Activated CD8-positive, alpha-beta T cell treated with anti-CD3 and anti-CD28 coated beads for 36 hours (primary cell): ENCODE data around the gene PRKD1. TPM values are rescaled to one million over a fixed set of nuclear protein-coding genes. Genes with fewer than 3 reads are reported as not detected.

Source experiments
- ATAC-seq: fragments of 200-7000 bp; cut with Tn5 transposase; one replicate; pipeline ENCODE4 v1.10.0; 2021; ENCODE audit warnings: mild to moderate bottlenecking, moderate library complexity
- CTCF ChIA-PET: fragments of 350-600 bp; sonication (Branson Sonifier 250); formaldehyde crosslinking; loops from one replicate; lab custom pipeline; 2021; ENCODE audit warnings: antibody characterized with exemption; lab: Charles Lee
- POLR2A ChIA-PET: fragments of 350-600 bp; sonication (Branson Sonifier 250); formaldehyde crosslinking; loops from one replicate; lab custom pipeline; 2021; ENCODE audit warnings: antibody characterized with exemption; lab: Charles Lee
- DNase-seq: peaks from one replicate; pipeline ENCODE4 v3.0.0-alpha.2; 2020
- H3K27ac Mint-ChIP-seq: one replicate; pipeline ENCODE4 v1.8.0; 2021; ENCODE audit warnings: mild to moderate bottlenecking, mixed read lengths
- H3K27me3 Mint-ChIP-seq: one replicate; pipeline ENCODE4 v1.8.0; 2021; ENCODE audit warnings: mixed read lengths
- H3K36me3 Mint-ChIP-seq: one replicate; pipeline ENCODE4 v1.8.0; 2021; ENCODE audit warnings: low read depth, mixed read lengths
- H3K4me1 Mint-ChIP-seq: one replicate; pipeline ENCODE4 v1.8.0; 2021; ENCODE audit warnings: low read depth, mixed read lengths
- H3K4me3 Mint-ChIP-seq: one replicate; pipeline ENCODE4 v1.8.0; 2021; ENCODE audit warnings: mild to moderate bottlenecking, moderate library complexity, mixed read lengths
- H3K9me3 Mint-ChIP-seq: one replicate; pipeline ENCODE4 v1.8.0; 2021; ENCODE audit warnings: mixed read lengths
- intact Hi-C: fragments of 100-400 bp; cut with micrococcal nuclease; formaldehyde crosslinking; loops from one replicate; pipeline ENCODE4 v1.10.0; 2022
- total RNA-seq, 2 experiments: library from RNA; stranded (reverse); gene quantifications; one replicate each; pipeline ENCODE4 v1.2.3, GENCODE V29; 2021
- TF ChIP-seq, protein P1 (sequence below): fragments of 200-600 bp; IDR thresholded peaks from one replicate; pipeline ENCODE4 v1.8.0; 2022; ENCODE audit warnings: antibody characterized with exemption, mild to moderate bottlenecking

Gene PRKD1
- total RNA-seq, 2 experiments from 2014 or later: not detected

DNA sequence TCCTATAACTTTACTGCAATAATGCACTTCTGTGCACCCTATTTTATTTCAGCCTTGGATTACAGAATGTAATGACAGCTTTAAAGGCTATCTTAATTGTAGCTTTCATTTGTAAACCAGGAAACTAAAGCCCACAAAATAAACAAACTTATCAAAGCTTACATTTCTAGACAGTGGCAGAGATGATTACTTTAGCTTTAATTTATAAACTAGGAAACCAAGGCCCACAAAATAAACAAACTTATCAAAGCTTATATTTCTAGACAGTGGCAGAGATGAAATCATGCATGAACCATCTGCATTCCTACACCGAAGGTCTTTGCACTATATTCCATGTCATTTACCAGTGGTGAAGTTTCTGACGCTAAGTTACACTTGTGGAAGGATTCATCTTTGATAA lies 74.4 kb downstream of the PRKD1 start:
- ChIA-PET POLR2A (no interaction called here), CTCF (no interaction called here)
- ATAC-seq: no peak
- no peaks in the 10 kb centered on the region for H3K36me3 Mint-ChIP-seq
- no peak overlapping the region for H3K27ac Mint-ChIP-seq
- intact Hi-C loops: no loop called here
- no peak overlapping the region for H3K4me3 Mint-ChIP-seq
- DNase-seq: no peak
- no peaks in the 10 kb centered on the region for H3K4me1 Mint-ChIP-seq
- H3K9me3 Mint-ChIP-seq: peaks cover 22% of the 10 kb centered on the region
- TF ChIP-seq, protein P1, sequence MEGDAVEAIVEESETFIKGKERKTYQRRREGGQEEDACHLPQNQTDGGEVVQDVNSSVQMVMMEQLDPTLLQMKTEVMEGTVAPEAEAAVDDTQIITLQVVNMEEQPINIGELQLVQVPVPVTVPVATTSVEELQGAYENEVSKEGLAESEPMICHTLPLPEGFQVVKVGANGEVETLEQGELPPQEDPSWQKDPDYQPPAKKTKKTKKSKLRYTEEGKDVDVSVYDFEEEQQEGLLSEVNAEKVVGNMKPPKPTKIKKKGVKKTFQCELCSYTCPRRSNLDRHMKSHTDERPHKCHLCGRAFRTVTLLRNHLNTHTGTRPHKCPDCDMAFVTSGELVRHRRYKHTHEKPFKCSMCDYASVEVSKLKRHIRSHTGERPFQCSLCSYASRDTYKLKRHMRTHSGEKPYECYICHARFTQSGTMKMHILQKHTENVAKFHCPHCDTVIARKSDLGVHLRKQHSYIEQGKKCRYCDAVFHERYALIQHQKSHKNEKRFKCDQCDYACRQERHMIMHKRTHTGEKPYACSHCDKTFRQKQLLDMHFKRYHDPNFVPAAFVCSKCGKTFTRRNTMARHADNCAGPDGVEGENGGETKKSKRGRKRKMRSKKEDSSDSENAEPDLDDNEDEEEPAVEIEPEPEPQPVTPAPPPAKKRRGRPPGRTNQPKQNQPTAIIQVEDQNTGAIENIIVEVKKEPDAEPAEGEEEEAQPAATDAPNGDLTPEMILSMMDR: no peak
- no peaks in the 10 kb centered on the region for H3K27me3 Mint-ChIP-seq

DNA sequence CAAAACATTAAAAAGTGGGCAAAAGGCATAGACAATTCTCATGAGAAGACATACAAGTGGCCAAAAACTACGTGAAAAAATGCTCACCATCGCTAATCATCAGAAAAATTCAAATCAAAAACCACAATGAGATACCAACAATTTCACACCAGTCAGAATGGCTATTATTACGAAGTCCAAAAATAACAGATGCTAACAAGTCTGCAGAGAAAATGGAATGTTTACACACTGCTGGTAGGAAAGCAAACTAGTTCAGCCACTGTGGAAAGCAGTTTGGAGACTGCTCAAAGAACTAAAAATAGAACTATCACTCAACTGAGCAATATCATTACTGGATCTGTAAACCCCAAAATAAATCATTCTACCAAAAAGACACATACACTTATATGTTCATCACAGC lies 76.2 kb downstream of the PRKD1 start:
- H3K9me3 Mint-ChIP-seq: peaks cover 19% of the 10 kb centered on the region
- ATAC-seq (no peak), DNase-seq (no peak)
- H3K4me1 Mint-ChIP-seq: no peaks in the 10 kb centered on the region
- ChIA-PET CTCF (no interaction called here), POLR2A (no interaction called here)
- no peaks in the 10 kb centered on the region for H3K27me3 Mint-ChIP-seq
- H3K4me3 Mint-ChIP-seq: no peak overlapping the region
- H3K27ac Mint-ChIP-seq: no peak overlapping the region
- TF ChIP-seq, protein P1: no peak
- no peaks in the 10 kb centered on the region for H3K36me3 Mint-ChIP-seq
- intact Hi-C loops: no loop called here

DNA sequence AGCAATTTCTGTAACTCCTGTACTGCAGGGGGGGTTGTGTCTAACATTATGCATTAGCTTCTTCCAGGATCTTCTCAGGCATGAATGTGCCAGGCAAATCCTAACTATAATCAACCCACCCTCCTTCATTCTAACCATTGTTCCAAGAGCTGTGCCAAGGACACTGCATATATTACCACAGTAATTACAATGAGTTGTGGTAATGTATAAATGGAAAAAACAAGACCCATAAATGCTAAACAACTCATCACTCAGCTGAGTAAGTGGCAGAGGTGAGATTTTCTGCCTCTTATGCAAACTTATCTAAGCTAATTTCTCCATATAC lies 80.6 kb downstream of the PRKD1 start:
- Mint-ChIP-seq H3K27ac (no peak overlapping the region), H3K4me3 (no peak overlapping the region), H3K9me3 (peaks cover 4% of the 10 kb centered on the region), H3K4me1 (no peaks in the 10 kb centered on the region), H3K36me3 (no peaks in the 10 kb centered on the region), H3K27me3 (no peaks in the 10 kb centered on the region)
- DNase-seq (no peak), ATAC-seq (no peak)
- POLR2A ChIA-PET: no interaction called here
- CTCF ChIA-PET: no interaction called here
- TF ChIP-seq, protein P1: no peak
- intact Hi-C loops: no loop called here

DNA sequence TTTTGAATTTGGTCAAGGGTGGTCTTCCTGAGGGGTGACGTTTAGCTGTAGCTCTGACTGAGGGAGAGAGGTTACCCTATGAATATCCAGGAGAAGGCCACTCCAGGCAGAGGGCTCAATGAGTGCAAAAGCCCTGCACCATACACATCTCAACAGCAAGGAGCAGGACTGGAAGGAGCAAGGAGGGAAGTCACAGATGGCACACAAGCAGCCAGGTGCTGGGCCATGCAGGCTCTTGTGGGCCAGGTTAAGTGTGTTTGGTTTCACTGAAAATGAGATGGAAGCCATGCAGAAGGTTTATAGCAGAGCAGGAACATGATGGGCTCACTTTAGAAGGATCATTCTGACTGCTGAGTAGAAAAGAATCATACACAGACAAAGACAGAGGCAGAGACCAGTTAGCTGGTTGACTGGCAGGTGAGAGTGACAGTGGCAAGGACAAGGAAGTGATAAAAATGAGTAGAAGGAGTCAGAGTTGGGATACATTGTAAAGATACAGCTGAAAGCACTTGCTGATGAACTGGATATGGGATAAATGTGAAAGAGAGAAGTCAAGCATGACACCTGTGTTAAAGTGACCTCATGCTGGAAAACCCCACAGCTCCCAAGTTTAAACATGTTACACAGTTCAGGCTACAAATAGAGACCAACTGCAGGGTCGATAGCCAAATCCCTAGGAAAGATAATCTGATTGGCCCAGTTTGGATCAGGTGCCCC lies 81.2 kb downstream of the PRKD1 start:
- H3K4me1 Mint-ChIP-seq: no peaks in the 10 kb centered on the region
- ChIA-PET CTCF (no interaction called here), POLR2A (no interaction called here)
- no peak for ATAC-seq
- no peaks in the 10 kb centered on the region for H3K27me3 Mint-ChIP-seq
- no peak overlapping the region for H3K27ac Mint-ChIP-seq
- no peak overlapping the region for H3K4me3 Mint-ChIP-seq
- intact Hi-C loops: no loop called here
- no peaks in the 10 kb centered on the region for H3K36me3 Mint-ChIP-seq
- peaks cover under 1% of the 10 kb centered on the region for H3K9me3 Mint-ChIP-seq
- no peak for DNase-seq
- TF ChIP-seq, protein P1: no peak

DNA sequence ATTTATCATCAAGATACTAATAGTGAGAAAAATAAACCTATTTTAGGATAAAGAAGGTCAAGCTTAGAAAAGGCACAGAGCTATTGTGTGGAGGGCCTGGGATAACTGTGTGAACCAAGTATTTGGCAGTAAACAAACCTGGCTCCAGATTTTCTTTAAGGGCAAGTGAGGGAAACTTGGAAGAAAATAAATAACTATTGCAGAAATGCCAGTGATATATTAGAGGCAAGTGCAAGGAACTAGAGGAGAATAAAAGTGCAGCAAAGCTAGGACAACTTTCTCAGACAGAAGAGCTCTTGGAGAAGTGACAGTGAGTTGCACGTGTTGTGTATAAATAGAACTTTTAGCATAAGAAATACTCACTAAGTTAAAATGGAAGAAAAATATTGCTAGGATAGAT lies 83.7 kb downstream of the PRKD1 start:
- Mint-ChIP-seq H3K36me3 (peaks cover 2% of the 10 kb centered on the region), H3K9me3 (peaks cover 15% of the 10 kb centered on the region), H3K27me3 (no peaks in the 10 kb centered on the region), H3K4me3 (no peak overlapping the region), H3K27ac (no peak overlapping the region), H3K4me1 (no peaks in the 10 kb centered on the region)
- ChIA-PET POLR2A (no interaction called here), CTCF (no interaction called here)
- ATAC-seq (no peak), DNase-seq (no peak)
- TF ChIP-seq, protein P1: no peak
- intact Hi-C loops: no loop called here
